ENCODE results near the gene SEPTIN10.

The SEPTIN10 gene

GRCh38 chr2:109494351-109494750, 119.4 kb downstream of the SEPTIN10 start:
- DNase-seq (ENCODE audit: low read depth) = no peak
- TF ChIP-seq, protein P1, sequence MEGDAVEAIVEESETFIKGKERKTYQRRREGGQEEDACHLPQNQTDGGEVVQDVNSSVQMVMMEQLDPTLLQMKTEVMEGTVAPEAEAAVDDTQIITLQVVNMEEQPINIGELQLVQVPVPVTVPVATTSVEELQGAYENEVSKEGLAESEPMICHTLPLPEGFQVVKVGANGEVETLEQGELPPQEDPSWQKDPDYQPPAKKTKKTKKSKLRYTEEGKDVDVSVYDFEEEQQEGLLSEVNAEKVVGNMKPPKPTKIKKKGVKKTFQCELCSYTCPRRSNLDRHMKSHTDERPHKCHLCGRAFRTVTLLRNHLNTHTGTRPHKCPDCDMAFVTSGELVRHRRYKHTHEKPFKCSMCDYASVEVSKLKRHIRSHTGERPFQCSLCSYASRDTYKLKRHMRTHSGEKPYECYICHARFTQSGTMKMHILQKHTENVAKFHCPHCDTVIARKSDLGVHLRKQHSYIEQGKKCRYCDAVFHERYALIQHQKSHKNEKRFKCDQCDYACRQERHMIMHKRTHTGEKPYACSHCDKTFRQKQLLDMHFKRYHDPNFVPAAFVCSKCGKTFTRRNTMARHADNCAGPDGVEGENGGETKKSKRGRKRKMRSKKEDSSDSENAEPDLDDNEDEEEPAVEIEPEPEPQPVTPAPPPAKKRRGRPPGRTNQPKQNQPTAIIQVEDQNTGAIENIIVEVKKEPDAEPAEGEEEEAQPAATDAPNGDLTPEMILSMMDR (IDR thresholded peaks at IDR 0.05; ENCODE audit: low read length, missing control alignments) = no peak
- H3K4me3 ChIP-seq (replicated peaks; ENCODE audit: low read depth, low read length) = no peak overlapping the region

GRCh38 chr2:109493176-109493935, 120.4 kb downstream of the SEPTIN10 start:
- no peak overlapping the region for H3K4me3 ChIP-seq (replicated peaks; ENCODE audit: low read depth, low read length)
- DNase-seq (ENCODE audit: low read depth) = no peak
- TF ChIP-seq, protein P1 (IDR thresholded peaks at IDR 0.05; ENCODE audit: low read length, missing control alignments) = no peak

All from fibroblast of pulmonary artery (primary cell).